DND-41 (cell line): Measurements from ENCODE around the gene RGS11.

Experiments used
- EZH2 ChIP-seq: IDR thresholded peaks from 3 replicates; pipeline ENCODE4 v1.6.1; 2012; ENCODE audit warnings: borderline replicate concordance, low read depth, mild to moderate bottlenecking, moderate library complexity, low read length, inconsistent platforms; ENCODE audit not compliant: severe bottlenecking
- TF ChIP-seq, protein P1 (sequence below): IDR thresholded peaks from 2 replicates; pipeline ENCODE4 v1.5.1; 2012; ENCODE audit warnings: borderline replicate concordance, low read length, moderate library complexity, mild to moderate bottlenecking; ENCODE audit not compliant: poor library complexity, severe bottlenecking; ENCODE audit errors: extremely low read depth

DNA sequence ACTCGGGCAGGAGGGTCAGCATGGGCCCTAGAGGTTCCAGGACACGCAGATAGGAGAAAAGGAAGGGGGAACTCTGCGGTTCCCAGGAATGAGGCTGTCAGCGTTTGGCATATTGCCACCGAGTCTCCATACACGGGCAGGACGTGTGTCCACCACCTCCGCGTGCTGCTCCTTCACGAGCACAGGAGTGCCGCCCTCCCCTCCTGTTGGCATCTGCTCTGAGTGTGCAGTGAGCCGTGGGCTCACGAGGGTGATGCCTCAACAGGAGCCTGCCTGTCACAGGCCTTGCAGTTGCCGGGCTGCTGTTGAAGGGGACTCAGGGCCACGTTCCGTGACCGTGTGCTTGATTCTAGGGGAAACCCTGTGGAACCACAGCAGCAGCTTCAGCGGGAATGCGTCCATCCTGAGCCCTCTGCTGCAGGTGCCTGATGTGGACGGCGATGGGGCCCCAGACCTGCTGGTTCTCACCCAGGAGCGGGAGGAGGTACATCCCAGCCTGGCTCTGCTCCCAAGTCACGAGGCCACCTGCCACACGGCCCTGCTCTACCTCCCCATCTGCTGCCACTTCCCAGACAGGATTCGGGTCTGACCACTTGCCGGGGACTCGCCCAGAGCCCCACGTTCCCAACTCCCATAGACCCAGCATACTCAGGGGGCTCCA, 14.6 kb downstream of the RGS11 start:
- TF ChIP-seq, protein P1, sequence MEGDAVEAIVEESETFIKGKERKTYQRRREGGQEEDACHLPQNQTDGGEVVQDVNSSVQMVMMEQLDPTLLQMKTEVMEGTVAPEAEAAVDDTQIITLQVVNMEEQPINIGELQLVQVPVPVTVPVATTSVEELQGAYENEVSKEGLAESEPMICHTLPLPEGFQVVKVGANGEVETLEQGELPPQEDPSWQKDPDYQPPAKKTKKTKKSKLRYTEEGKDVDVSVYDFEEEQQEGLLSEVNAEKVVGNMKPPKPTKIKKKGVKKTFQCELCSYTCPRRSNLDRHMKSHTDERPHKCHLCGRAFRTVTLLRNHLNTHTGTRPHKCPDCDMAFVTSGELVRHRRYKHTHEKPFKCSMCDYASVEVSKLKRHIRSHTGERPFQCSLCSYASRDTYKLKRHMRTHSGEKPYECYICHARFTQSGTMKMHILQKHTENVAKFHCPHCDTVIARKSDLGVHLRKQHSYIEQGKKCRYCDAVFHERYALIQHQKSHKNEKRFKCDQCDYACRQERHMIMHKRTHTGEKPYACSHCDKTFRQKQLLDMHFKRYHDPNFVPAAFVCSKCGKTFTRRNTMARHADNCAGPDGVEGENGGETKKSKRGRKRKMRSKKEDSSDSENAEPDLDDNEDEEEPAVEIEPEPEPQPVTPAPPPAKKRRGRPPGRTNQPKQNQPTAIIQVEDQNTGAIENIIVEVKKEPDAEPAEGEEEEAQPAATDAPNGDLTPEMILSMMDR = no peak
- no peak for TF ChIP-seq EZH2
